HCT116 (cell line): ENCODE results near the gene IQCC. TPM values are rescaled to one million over a fixed set of nuclear protein-coding genes. Genes with fewer than 3 reads are reported as not detected.

Experiments
- ATAC-seq: fragments of 200-7000 bp; cut with Tn5 transposase; 2 replicates; pipeline ENCODE4 v1.9.1; 2020; ENCODE audit warnings: mild to moderate bottlenecking, moderate library complexity
- BruUV-seq: library from RNA; stranded (reverse); fragments of 400-500 nt; replicated peaks from 2 replicates; lab custom pipeline; 2021; lab: Mats Ljungman, UMichigan
- CTCF ChIA-PET: fragments of 300-600 bp; sonication (Branson Sonifier 250); formaldehyde crosslinking; loops from one replicate; lab custom pipeline; 2021; ENCODE audit warnings: antibody characterized with exemption; lab: Charles Lee
- POLR2A ChIA-PET: fragments of 300-600, 350-600 bp; sonication (Branson Sonifier 250); formaldehyde crosslinking; loops from one replicate; lab custom pipeline; 2021; ENCODE audit warnings: antibody characterized with exemption; lab: Charles Lee
- RAD21 ChIA-PET, 2 experiments: fragments of 300-600 bp; sonication (Branson Sonifier 250); formaldehyde crosslinking; loops; one replicate each; lab custom pipeline; 2023; ENCODE audit warnings: low total read pairs in 2 of 2; ENCODE audit not compliant: uncharacterized antibody in 2 of 2, unreplicated experiment in 2 of 2, low non-redundant PET in 1 of 2; lab: Charles Lee
- DNase-seq: peaks from one replicate; pipeline ENCODE4 v3.0.0-alpha.2; 2010; ENCODE audit warnings: low read depth, low spot score
- H2AFZ ChIP-seq: fragments of 200-600 bp; shearing (Covaris generic), sonication (generic); 2 replicates; pipeline ENCODE4 v1.6.1; 2017; ENCODE audit warnings: low read depth, mixed run types, mixed read lengths, antibody characterized with exemption, low read length; ENCODE audit not compliant: poor library complexity, severe bottlenecking
- H3K27ac ChIP-seq: 2 replicates; pipeline ENCODE4 v1.5.1; 2012; ENCODE audit warnings: low read depth, low read length
- H3K27me3 ChIP-seq: fragments of 200-600 bp; sonication (generic); 2 replicates; pipeline ENCODE4 v1.6.1; 2016; ENCODE audit warnings: mixed run types, low read length, mixed read lengths; ENCODE audit not compliant: insufficient read depth
- H3K36me3 ChIP-seq, 2 experiments: fragments of 200-500 bp in 1 of 2; fragments of 200-600 bp in 1 of 2; sonication (Bioruptor generic) in 1 of 2; sonication (generic) in 1 of 2; 2 replicates each; pipeline versions ENCODE4 v1.5.1 to v1.6.1; 2014 to 2016; ENCODE audit warnings: low read length in 2 of 2, inconsistent platforms in 1 of 2, mixed read lengths in 1 of 2, mixed run types in 1 of 2; ENCODE audit not compliant: insufficient read depth in 2 of 2, control insufficient read depth in 1 of 2
- H3K4me1 ChIP-seq, 2 experiments: fragments of 200-600 bp in 1 of 2; sonication (generic) in 1 of 2; 2 replicates each; pipeline versions ENCODE4 v1.5.1 to v1.6.1; 2012 to 2017; ENCODE audit warnings: low read length in 2 of 2, inconsistent platforms in 1 of 2, mild to moderate bottlenecking in 1 of 2, mixed read lengths in 1 of 2, mixed run types in 1 of 2, moderate library complexity in 1 of 2; ENCODE audit not compliant: insufficient read depth in 2 of 2, control insufficient read depth in 1 of 2
- H3K4me2 ChIP-seq: fragments of 200-600 bp; sonication (generic); 2 replicates; pipeline ENCODE4 v1.6.1; 2017; ENCODE audit warnings: mixed run types, low read length, mixed read lengths
- H3K4me3 ChIP-seq, 2 experiments: fragments of 200-600 bp in 1 of 2; sonication (generic) in 1 of 2; replicated peaks in 1 of 2; 2 replicates each; pipeline ENCODE4 v1.5.1; 2011 to 2016; ENCODE audit warnings: low read length in 2 of 2, control low read depth in 1 of 2, low read depth in 1 of 2, mild to moderate bottlenecking in 1 of 2, mixed read lengths in 1 of 2, mixed run types in 1 of 2
- H3K79me2 ChIP-seq: fragments of 200-600 bp; sonication (generic); 2 replicates; pipeline ENCODE4 v1.6.1; 2017; ENCODE audit warnings: mild to moderate bottlenecking, mixed run types, low read length, moderate library complexity, mixed read lengths; ENCODE audit not compliant: insufficient read depth
- H3K9ac ChIP-seq: fragments of 200-600 bp; sonication (generic); 2 replicates; pipeline ENCODE4 v1.6.1; 2016; ENCODE audit warnings: low read length, mixed read lengths
- H3K9me2 ChIP-seq: fragments of 200-600 bp; sonication (generic), shearing (Covaris generic); 2 replicates; pipeline ENCODE4 v1.6.1; 2017; ENCODE audit warnings: mixed run types, mild to moderate bottlenecking, moderate library complexity; ENCODE audit not compliant: insufficient read depth
- H3K9me3 ChIP-seq, 2 experiments: fragments of 200-500 bp in 1 of 2; fragments of 200-600 bp in 1 of 2; sonication (Bioruptor generic) in 1 of 2; sonication (generic) in 1 of 2; 2 replicates each; pipeline ENCODE4 v1.6.1; 2014 to 2017; ENCODE audit warnings: low read length in 2 of 2, mixed read lengths in 2 of 2, inconsistent platforms in 1 of 2, low read depth in 1 of 2, mild to moderate bottlenecking in 1 of 2, mixed run types in 1 of 2, moderate library complexity in 1 of 2; ENCODE audit not compliant: control insufficient read depth in 1 of 2, insufficient read depth in 1 of 2
- H4K20me1 ChIP-seq: fragments of 200-600 bp; sonication (generic), shearing (Covaris generic); 2 replicates; pipeline ENCODE4 v1.6.1; 2017; ENCODE audit warnings: mixed run types, mild to moderate bottlenecking, moderate library complexity; ENCODE audit not compliant: insufficient read depth
- ELF1 ChIP-seq: IDR thresholded peaks from 2 replicates; pipeline ENCODE4 v1.6.1; 2012; ENCODE audit warnings: low read depth, borderline replicate concordance
- JUND ChIP-seq: IDR thresholded peaks from 2 replicates; pipeline ENCODE4 v1.6.1; 2012
- POLR2AphosphoS5 ChIP-seq: IDR thresholded peaks from 2 replicates; pipeline ENCODE4 v1.6.1; 2011; ENCODE audit warnings: mild to moderate bottlenecking, low read depth, low read length, moderate library complexity
- RAD21 ChIP-seq: IDR thresholded peaks from 2 replicates; pipeline ENCODE4 v1.6.1; 2012; ENCODE audit warnings: low read depth, mild to moderate bottlenecking
- YY1 ChIP-seq: IDR thresholded peaks from 2 replicates; pipeline ENCODE4 v1.6.1; 2011; ENCODE audit warnings: low read length, low read depth, moderate library complexity, mild to moderate bottlenecking; ENCODE audit not compliant: insufficient replicate concordance; ENCODE audit errors: extremely low read depth
- intact Hi-C: fragments of 100-400 bp; cut with micrococcal nuclease; formaldehyde crosslinking; loops from 2 replicates; pipeline ENCODE4 v1.10.0; 2022
- total RNA-seq: library from RNA; stranded (reverse); gene quantifications from one replicate; pipeline ENCODE4 v1.2.1, GENCODE V29; 2021; ENCODE audit not compliant: unreplicated experiment
- TF ChIP-seq, protein P1 (sequence below): IDR thresholded peaks from 2 replicates; pipeline ENCODE4 v1.6.1; 2012
- TF ChIP-seq, protein P2 (sequence below), 3 experiments: fragments of 200-600 bp in 1 of 3; sonication (generic) in 1 of 3; IDR thresholded peaks in 2 of 3; conservative IDR thresholded peaks in 1 of 3; 2 replicates each; pipeline ENCODE4 v1.5.1; 2012 to 2017; ENCODE audit warnings: low read depth in 2 of 3, low read length in 2 of 3, antibody characterized with exemption in 1 of 3, borderline replicate concordance in 1 of 3, control low read depth in 1 of 3, mild to moderate bottlenecking in 1 of 3, mixed read lengths in 1 of 3, mixed run types in 1 of 3, moderate library complexity in 1 of 3; ENCODE audit not compliant: insufficient read depth in 1 of 3

Gene IQCC
- total RNA-seq, 1 experiment from 2014 or later, result 4.7 TPM

DNA sequence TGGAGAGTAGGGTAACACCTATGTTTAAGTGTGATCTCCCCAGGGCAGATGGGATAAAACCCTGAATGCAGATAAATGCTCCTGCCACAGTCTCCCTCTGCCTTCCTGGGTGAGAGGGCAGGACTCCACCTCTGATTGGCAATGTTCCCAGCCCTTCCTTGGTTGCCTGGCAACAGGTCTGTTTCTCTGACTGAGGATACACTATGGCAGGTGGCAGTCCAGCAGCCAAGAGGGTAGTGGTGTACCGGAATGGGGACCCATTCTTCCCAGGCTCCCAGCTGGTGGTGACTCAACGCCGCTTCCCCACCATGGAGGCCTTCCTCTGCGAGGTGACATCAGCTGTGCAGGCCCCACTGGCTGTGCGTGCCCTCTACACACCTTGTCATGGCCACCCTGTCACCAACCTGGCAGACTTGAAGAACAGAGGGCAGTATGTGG, 3.4 kb downstream of the IQCC start, which contains the start of gene DCDC2B:
Gene DCDC2B, plus strand, starts transcription at position 199 of the 438 bp plus-strand sequence. Its CDS starts 5 bp downstream, at position 204.
- intact Hi-C loops, result no loop called here
- H3K36me3 ChIP-seq, result peaks cover 0 to 11% of the 10 kb centered on the region in 2 experiments; a peak in 1 of 4 replicates
- BruUV-seq, result no TSS peak
- ChIA-PET RAD21 (no interaction called here), POLR2A (no interaction called here), CTCF (no interaction called here)
- DNase-seq, result no peak
- no peak within 1 kb of the TSS for H3K27ac ChIP-seq
- no peak within 1 kb of the TSS for H3K4me3 ChIP-seq
- H3K27me3 ChIP-seq, result no peaks in the 10 kb centered on the region
- 0 out of 2 replicates have a peak, but pooled peaks have one; percentile 4 for ATAC-seq
- no peak within 1 kb of the TSS for H3K9ac ChIP-seq
- peak; percentile 32; the same call in 1 of the 2 replicates for TF ChIP-seq POLR2AphosphoS5
- TF ChIP-seq, protein P1, sequence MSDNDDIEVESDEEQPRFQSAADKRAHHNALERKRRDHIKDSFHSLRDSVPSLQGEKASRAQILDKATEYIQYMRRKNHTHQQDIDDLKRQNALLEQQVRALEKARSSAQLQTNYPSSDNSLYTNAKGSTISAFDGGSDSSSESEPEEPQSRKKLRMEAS, result no peak
- TF ChIP-seq JUND, result 0 out of 2 replicates have a peak, but pooled peaks have one; percentile 13
- H4K20me1 ChIP-seq, result no peaks in the 10 kb centered on the region
- no peaks in the 10 kb centered on the region for H3K9me3 ChIP-seq
- peaks cover 19% of the 10 kb centered on the region; the same call in 1 of the 2 replicates for H3K79me2 ChIP-seq
- H3K9me2 ChIP-seq, result no peaks in the 10 kb centered on the region
- H3K4me1 ChIP-seq, result peaks cover 6 to 25% of the 10 kb centered on the region in 2 experiments; a peak in 2 of 4 replicates
- 0 out of 2 replicates have a peak within 1 kb of the TSS, but pooled peaks have one; percentile 15 for H3K4me2 ChIP-seq
- no peak within 1 kb of the TSS for H2AFZ ChIP-seq

DNA sequence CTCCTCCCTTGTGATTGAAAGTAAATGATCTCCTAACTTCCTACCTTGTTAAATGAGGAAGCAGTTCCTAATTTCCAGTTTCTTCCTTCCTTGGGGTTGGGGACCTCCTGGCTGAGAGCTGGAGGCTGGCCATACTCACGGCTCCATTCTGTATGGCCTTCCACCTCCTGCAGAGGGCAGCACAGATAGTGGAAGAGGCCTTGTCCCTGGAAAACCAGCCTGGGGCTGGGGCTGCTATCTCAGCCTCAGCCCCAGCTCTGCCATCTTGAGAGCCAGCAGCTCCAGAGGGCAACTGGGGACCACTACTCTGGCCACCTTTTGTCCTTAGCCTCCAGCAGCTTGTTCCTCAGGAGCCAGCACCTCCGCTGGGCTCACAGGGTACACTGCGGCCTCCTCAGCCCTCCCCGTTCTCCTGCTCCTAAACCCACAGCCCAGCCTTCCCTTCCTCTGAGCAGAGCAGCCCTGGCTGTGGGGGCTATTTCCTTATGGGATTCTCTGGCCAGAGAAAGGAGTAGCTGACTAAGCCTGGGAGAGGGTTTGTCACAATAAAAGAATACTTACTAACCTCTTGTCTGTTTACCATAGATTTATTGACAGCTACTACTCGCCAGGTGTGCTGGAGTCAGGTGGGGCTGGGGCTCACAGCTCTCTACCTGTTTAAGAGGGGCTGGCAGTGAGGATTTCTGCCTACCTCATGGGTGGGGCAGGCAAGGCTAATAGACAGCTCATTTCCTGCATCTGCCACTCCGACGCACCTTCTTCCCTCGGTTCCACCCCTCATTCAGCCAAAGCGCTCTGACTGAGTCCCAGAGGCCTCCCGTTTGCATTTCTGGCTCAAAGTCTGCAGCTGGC, 10.4 kb downstream of the IQCC start:
- Histone ChIP-seq H3K4me1 (peaks cover 3 to 16% of the 10 kb centered on the region in 2 experiments; a peak in 3 of 4 replicates), H3K9me2 (no peaks in the 10 kb centered on the region), H2AFZ (no peak overlapping the region), H3K27ac (no peak overlapping the region), H3K36me3 (peaks cover 2 to 4% of the 10 kb centered on the region in 2 experiments; a peak in 1 of 4 replicates), H3K4me2 (no peak overlapping the region), H3K9ac (no peak overlapping the region), H4K20me1 (no peaks in the 10 kb centered on the region), H3K79me2 (no peaks in the 10 kb centered on the region), H3K4me3 (no peak overlapping the region), H3K9me3 (no peaks in the 10 kb centered on the region), H3K27me3 (no peaks in the 10 kb centered on the region)
- DNase-seq (peak; percentile 32), ATAC-seq (peak; percentile 94)
- CTCF ChIA-PET, result interaction anchor here (0.7 to 1.6 kb wide), 12 partner anchors 9 to 178 kb away, joined by 3 to 12 read pairs (median 4); partner anchors contain the start of genes BSDC1, CCDC28B and IQCC
- POLR2A ChIA-PET, result interaction anchor here (1.7 kb wide), 1 partner anchor 120 kb away, joined by 5 read pairs; the partner anchor contains the start of gene MARCKSL1
- RAD21 ChIA-PET, result interaction anchor here (0.6 to 1.4 kb wide), 6 partner anchors 23 to 178 kb away, joined by 3 to 4 read pairs (median 4); partner anchors contain the start of genes BSDC1 (in 1 of the 2) and MARCKSL1 (in 1 of the 2)
- intact Hi-C loops, result loop anchor here (1.0 to 5.0 kb wide), 3 partner anchors 76 to 199 kb away; partner anchors contain the start of gene HDAC1
- peak; percentile 14 for TF ChIP-seq YY1
- TF ChIP-seq, protein P2, sequence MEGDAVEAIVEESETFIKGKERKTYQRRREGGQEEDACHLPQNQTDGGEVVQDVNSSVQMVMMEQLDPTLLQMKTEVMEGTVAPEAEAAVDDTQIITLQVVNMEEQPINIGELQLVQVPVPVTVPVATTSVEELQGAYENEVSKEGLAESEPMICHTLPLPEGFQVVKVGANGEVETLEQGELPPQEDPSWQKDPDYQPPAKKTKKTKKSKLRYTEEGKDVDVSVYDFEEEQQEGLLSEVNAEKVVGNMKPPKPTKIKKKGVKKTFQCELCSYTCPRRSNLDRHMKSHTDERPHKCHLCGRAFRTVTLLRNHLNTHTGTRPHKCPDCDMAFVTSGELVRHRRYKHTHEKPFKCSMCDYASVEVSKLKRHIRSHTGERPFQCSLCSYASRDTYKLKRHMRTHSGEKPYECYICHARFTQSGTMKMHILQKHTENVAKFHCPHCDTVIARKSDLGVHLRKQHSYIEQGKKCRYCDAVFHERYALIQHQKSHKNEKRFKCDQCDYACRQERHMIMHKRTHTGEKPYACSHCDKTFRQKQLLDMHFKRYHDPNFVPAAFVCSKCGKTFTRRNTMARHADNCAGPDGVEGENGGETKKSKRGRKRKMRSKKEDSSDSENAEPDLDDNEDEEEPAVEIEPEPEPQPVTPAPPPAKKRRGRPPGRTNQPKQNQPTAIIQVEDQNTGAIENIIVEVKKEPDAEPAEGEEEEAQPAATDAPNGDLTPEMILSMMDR (IDR thresholded peaks at IDR 0.05 in 2 of 3, conservative IDR thresholded peaks at IDR 0.05 in 1 of 3; ENCODE audit: borderline replicate concordance in 1 of 3, insufficient read depth in 1 of 3, low read depth in 2 of 3, low read length in 2 of 3), result peak; percentile 76 to 92 (median 90); a peak in 5 of 6 replicates
- TF ChIP-seq ELF1, result no peak
- TF ChIP-seq RAD21, result peak; percentile 86
- BruUV-seq, result no TSS peak
